Measurements from ENCODE around the gene VWA5B1.

- TF ChIP-seq POLR2A (IDR thresholded peaks at IDR 0.05; ENCODE audit: low read depth, low read length), result no peak
- TF ChIP-seq CTCF (IDR thresholded peaks at IDR 0.05; ENCODE audit: extremely low read depth in 1 of 2, insufficient read depth in 1 of 2, low read depth in 1 of 2, low read length in 2 of 2), result no peak
- TF ChIP-seq POLR2AphosphoS5 (IDR thresholded peaks at IDR 0.05; ENCODE audit: insufficient read depth, low read depth, low read length), result no peak
- TF ChIP-seq EZH2 (IDR thresholded peaks at IDR 0.05; ENCODE audit: borderline replicate concordance, low read depth, low read length, severe bottlenecking), result no peak
- TF ChIP-seq MAX (IDR thresholded peaks at IDR 0.05; ENCODE audit: insufficient read depth, insufficient read length), result no peak
Observed at GRCh38 chr1:20318521-20318920, 27.8 kb downstream of the VWA5B1 start.
